ENCODE measurements around the gene EPHB1.

Gene EPHB1

GRCh38 chr3:135176881-135177280, 381.8 kb downstream of the EPHB1 start:
- DNase-seq, result no peak

GRCh38 chr3:135178566-135178965, 383.5 kb downstream of the EPHB1 start:
- no peak for DNase-seq

- no peak for DNase-seq
These were observed 386.3 kb downstream of the EPHB1 start for GRCh38 chr3:135181408-135181807.

GRCh38 chr3:135182364-135182998, 387.4 kb downstream of the EPHB1 start:
- DNase-seq, result no peak

GRCh38 chr3:135190658-135191057, 395.6 kb downstream of the EPHB1 start:
- no peak for DNase-seq

- no peak for DNase-seq
These were observed 396.6 kb downstream of the EPHB1 start for GRCh38 chr3:135191708-135192107.

GRCh38 chr3:135192929-135193328, 397.9 kb downstream of the EPHB1 start:
- DNase-seq, result no peak

- DNase-seq, result no peak
These were observed 402.2 kb downstream of the EPHB1 start for GRCh38 chr3:135197246-135197645.

- DNase-seq, result no peak
These were observed 402.8 kb downstream of the EPHB1 start for GRCh38 chr3:135197856-135198255.

- no peak for DNase-seq
These were observed 404.1 kb downstream of the EPHB1 start for GRCh38 chr3:135199137-135199536.

GRCh38 chr3:135203026-135203425, 408.0 kb downstream of the EPHB1 start:
- DNase-seq, result no peak

- no peak for DNase-seq
These were observed 418.2 kb downstream of the EPHB1 start for GRCh38 chr3:135213213-135213612.

- DNase-seq, result no peak
These were observed 418.8 kb downstream of the EPHB1 start for GRCh38 chr3:135213822-135214221.

- no peak for DNase-seq
These were observed 419.3 kb downstream of the EPHB1 start for GRCh38 chr3:135214400-135214799.

- DNase-seq, result no peak
These were observed 420.5 kb downstream of the EPHB1 start for GRCh38 chr3:135215516-135215915.

- DNase-seq, result no peak
These were observed 421.6 kb downstream of the EPHB1 start for GRCh38 chr3:135216659-135217058.

GRCh38 chr3:135217730-135218129, 422.7 kb downstream of the EPHB1 start:
- no peak for DNase-seq

- no peak for DNase-seq
These were observed 423.2 kb downstream of the EPHB1 start for GRCh38 chr3:135218304-135218703.

GRCh38 chr3:135218782-135219181, 423.7 kb downstream of the EPHB1 start:
- no peak for DNase-seq

- no peak for DNase-seq
These were observed 429.8 kb downstream of the EPHB1 start for GRCh38 chr3:135224815-135225362.

GRCh38 chr3:135226057-135226456, 431.0 kb downstream of the EPHB1 start:
- DNase-seq, result no peak

GRCh38 chr3:135228201-135228600, 433.1 kb downstream of the EPHB1 start:
- DNase-seq, result no peak

GRCh38 chr3:135229018-135229495, 434.0 kb downstream of the EPHB1 start:
- DNase-seq, result no peak

GRCh38 chr3:135231737-135232136, 436.7 kb downstream of the EPHB1 start:
- DNase-seq, result no peak

- no peak for DNase-seq
These were observed 437.2 kb downstream of the EPHB1 start for GRCh38 chr3:135232226-135232625.

Measured in activated gamma-delta T cell treated with Interleukin-2 at 50 U/mL for 16 hours (primary cell).